ENCODE data around the gene ZBTB43. TPM values are rescaled to one million over a fixed set of nuclear protein-coding genes. Genes with fewer than 3 reads are reported as not detected.

ZBTB43 gene
- total and polyA plus RNA-seq, 10 of the 15 experiments (the other 5 are each of a cell fraction or from before 2014, with no cell fraction given), result 2.4 to 19.3 (median 8.7) TPM

- in situ Hi-C loops (cut with MboI) (no loop called here), intact Hi-C loops (cut with micrococcal nuclease; ENCODE audit: unreplicated experiment) (no loop called here)
- Histone ChIP-seq H4K20me1 (ENCODE audit: control insufficient read depth, insufficient read depth) (no peaks in the 10 kb centered on the region), H3K27me3 (replicated peaks in 1 of 2; ENCODE audit: control insufficient read depth in 2 of 2, insufficient read depth in 2 of 2, low read length in 1 of 2) (no peaks in the 10 kb centered on the region; a peak in 1 of 4 replicates), H3K4me1 (ENCODE audit: control insufficient read depth, insufficient read depth, low read length) (no peaks in the 10 kb centered on the region), H3K36me3 (ENCODE audit: control insufficient read depth in 2 of 2, insufficient read depth in 2 of 2, low read length in 1 of 2) (no peaks in the 10 kb centered on the region), H3K27ac (ENCODE audit: control insufficient read depth, insufficient read depth) (no peak overlapping the region), H2AFZ (ENCODE audit: control insufficient read depth, low read depth, low read length) (no peak overlapping the region), H3K9ac (ENCODE audit: control insufficient read depth, insufficient read depth, low read length) (no peak overlapping the region), H3K4me2 (ENCODE audit: control insufficient read depth, insufficient read depth) (no peak overlapping the region), H3K79me2 (ENCODE audit: control insufficient read depth, insufficient read depth, low read length) (no peaks in the 10 kb centered on the region), H3K4me3 (no peak overlapping the region), H3K9me3 (replicated peaks; ENCODE audit: control insufficient read depth, insufficient read depth, low read length) (no peaks in the 10 kb centered on the region; the same call in 2 of the 3 replicates)
- DNase-seq (ENCODE audit: low read depth, low spot score) (no peak), ATAC-seq (peak; percentile 53), FAIRE-seq (no peak)
- no TSS peak for BruUV-seq (replicated peaks)
- 47% methylated on average over 14 of the region's 14 CpGs for WGBS (ENCODE audit: insufficient coverage, insufficient replicate concordance, low lambda C conversion rate, missing lambda C conversion rate)
- TF ChIP-seq, protein P1, sequence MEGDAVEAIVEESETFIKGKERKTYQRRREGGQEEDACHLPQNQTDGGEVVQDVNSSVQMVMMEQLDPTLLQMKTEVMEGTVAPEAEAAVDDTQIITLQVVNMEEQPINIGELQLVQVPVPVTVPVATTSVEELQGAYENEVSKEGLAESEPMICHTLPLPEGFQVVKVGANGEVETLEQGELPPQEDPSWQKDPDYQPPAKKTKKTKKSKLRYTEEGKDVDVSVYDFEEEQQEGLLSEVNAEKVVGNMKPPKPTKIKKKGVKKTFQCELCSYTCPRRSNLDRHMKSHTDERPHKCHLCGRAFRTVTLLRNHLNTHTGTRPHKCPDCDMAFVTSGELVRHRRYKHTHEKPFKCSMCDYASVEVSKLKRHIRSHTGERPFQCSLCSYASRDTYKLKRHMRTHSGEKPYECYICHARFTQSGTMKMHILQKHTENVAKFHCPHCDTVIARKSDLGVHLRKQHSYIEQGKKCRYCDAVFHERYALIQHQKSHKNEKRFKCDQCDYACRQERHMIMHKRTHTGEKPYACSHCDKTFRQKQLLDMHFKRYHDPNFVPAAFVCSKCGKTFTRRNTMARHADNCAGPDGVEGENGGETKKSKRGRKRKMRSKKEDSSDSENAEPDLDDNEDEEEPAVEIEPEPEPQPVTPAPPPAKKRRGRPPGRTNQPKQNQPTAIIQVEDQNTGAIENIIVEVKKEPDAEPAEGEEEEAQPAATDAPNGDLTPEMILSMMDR (IDR thresholded peaks at IDR 0.05 in 2 of 3, conservative IDR thresholded peaks at IDR 0.05 in 1 of 3; ENCODE audit: control insufficient read depth in 2 of 3, extremely low read depth in 1 of 3, insufficient read depth in 1 of 3, low read depth in 3 of 3, low read length in 3 of 3), result peak; percentile 40 to 48 (median 41)
- peak; percentile 34 for TF ChIP-seq RAD21 (IDR thresholded peaks at IDR 0.05; ENCODE audit: insufficient read depth, low read depth, low read length)
- TF ChIP-seq, protein P2, sequence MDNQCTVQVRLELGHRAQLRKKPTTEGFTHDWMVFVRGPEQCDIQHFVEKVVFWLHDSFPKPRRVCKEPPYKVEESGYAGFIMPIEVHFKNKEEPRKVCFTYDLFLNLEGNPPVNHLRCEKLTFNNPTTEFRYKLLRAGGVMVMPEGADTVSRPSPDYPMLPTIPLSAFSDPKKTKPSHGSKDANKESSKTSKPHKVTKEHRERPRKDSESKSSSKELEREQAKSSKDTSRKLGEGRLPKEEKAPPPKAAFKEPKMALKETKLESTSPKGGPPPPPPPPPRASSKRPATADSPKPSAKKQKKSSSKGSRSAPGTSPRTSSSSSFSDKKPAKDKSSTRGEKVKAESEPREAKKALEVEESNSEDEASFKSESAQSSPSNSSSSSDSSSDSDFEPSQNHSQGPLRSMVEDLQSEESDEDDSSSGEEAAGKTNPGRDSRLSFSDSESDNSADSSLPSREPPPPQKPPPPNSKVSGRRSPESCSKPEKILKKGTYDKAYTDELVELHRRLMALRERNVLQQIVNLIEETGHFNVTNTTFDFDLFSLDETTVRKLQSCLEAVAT (IDR thresholded peaks at IDR 0.05), result no peak
- CTCF ChIA-PET, result interaction anchor here (0.9 to 4.0 kb wide), 4 partner anchors 8 to 427 kb away, joined by 3 to 23 read pairs (median 4); no protein-coding TSS in a partner anchor
- POLR2A ChIA-PET, result no interaction called here
- RAD21 ChIA-PET (ENCODE audit: unreplicated experiment), result no interaction called here
- SMC1A ChIA-PET (ENCODE audit: uncharacterized antibody, unreplicated experiment), result no interaction called here
These were observed 31.7 kb upstream of the ZBTB43 start for GRCh38 chr9:126773004-126773607.
